Right lobe of liver (tissue), 6 donors: ENCODE data around the gene SMKR1. TPM values are rescaled to one million over a fixed set of nuclear protein-coding genes. Genes with fewer than 3 reads are reported as not detected.

Source experiments
- ATAC-seq, 4 donors: fragments of 200-7000 bp; cut with Tn5 transposase; one replicate each; pipeline ENCODE4 v1.9.1; 2020; ENCODE audit warnings: mild to moderate bottlenecking in 4 of 4, moderate library complexity in 4 of 4
- DNase-seq, 3 donors: peaks; one replicate each; pipeline ENCODE4 v3.0.0-alpha.2; 2020
- H3K27ac ChIP-seq, 3 donors: fragments of 200-600 bp; one replicate each; pipeline ENCODE4 v1.8.0; 2022
- H3K27me3 ChIP-seq, 2 donors: fragments of 200-600 bp; one replicate each; pipeline ENCODE4 v1.8.0; 2022
- H3K36me3 ChIP-seq, 4 donors: fragments of 200-600 bp; sonication (generic) in 1 of 4; one replicate each; pipeline versions ENCODE4 v1.5.1 to v1.8.0; 2017 to 2022; ENCODE audit warnings: control low read depth in 1 of 4
- H3K4me1 ChIP-seq, 4 donors: fragments of 200-600 bp; sonication (generic) in 1 of 4; one replicate each; pipeline versions ENCODE4 v1.5.1 to v1.8.0; 2017 to 2022; ENCODE audit warnings: control low read depth in 1 of 4
- H3K4me3 ChIP-seq, 3 donors: fragments of 200-600 bp; one replicate each; pipeline ENCODE4 v1.8.0; 2022
- H3K9me3 ChIP-seq, 4 donors: fragments of 200-600 bp; sonication (generic) in 1 of 4; one replicate each; pipeline versions ENCODE4 v1.5.1 to v1.8.0; 2017 to 2022; ENCODE audit warnings: control low read depth in 1 of 4
- CTCF ChIP-seq, 4 donors: fragments of 200-600 bp in 3 of 4; fragments of 450-650 bp in 1 of 4; IDR thresholded peaks; one replicate each; pipeline versions ENCODE4 v1.5.1 to v1.8.0; 2016 to 2022; ENCODE audit warnings: antibody characterized with exemption in 4 of 4, mild to moderate bottlenecking in 2 of 4
- POLR2A ChIP-seq: fragments of 450-650 bp; IDR thresholded peaks from one replicate; pipeline ENCODE4 v1.6.1; 2017; ENCODE audit warnings: antibody characterized with exemption, mild to moderate bottlenecking
- WGBS: methylation state at CpG from one replicate; pipeline ENCODE4 v1.1.6; 2018; ENCODE audit warnings: low coverage, low lambda C conversion rate; ENCODE audit not compliant: insufficient coverage; ENCODE audit errors: missing lambda C conversion rate; 5-methylcytosine and 5-hydroxymethylcytosine counted together
- intact Hi-C, 2 donors: fragments of 100-400 bp; cut with DNase I; formaldehyde crosslinking; loops; one replicate each; pipeline versions ENCODE4 v1.11.2 to v1.14.1; 2022
- total RNA-seq, 6 experiments: library from RNA; depleted of rRNA in 2 of 6; stranded (reverse); fragments of >200 nt in 2 of 6; fragmentation: NEBNext Ultra II Directional in 3 of 6; extraction: Animal tissue kit (Norgen Biotek cat#: 25700) in 3 of 6; gene quantifications; one replicate each; pipeline versions ENCODE4 v1.1.0 to v1.2.4, GENCODE V29; 2016 to 2023
- donor health status: DM: no; HTN: yes; CAD: no.
- donor health status: DM: no; HTN: no; CAD: no.
- donor health status: DM: no; HTN: no; CAD: no.
- donor health status: DM: no; HTN: yes; CAD: no.
- donor health status: DM: no; HTN: yes; CAD: no.

SMKR1 gene
- total RNA-seq, 6 experiments from 2014 or later = not detected

- TF ChIP-seq POLR2A (no peak), CTCF (IDR thresholded peaks at IDR 0.05) (no peak)
- Histone ChIP-seq H3K4me1 (no peaks in the 10 kb centered on the region), H3K9me3 (no peaks in the 10 kb centered on the region), H3K27ac (no peak overlapping the region), H3K36me3 (no peaks in the 10 kb centered on the region), H3K27me3 (no peaks in the 10 kb centered on the region), H3K4me3 (no peak overlapping the region)
- ATAC-seq (no peak), DNase-seq (no peak)
- 63% methylated on average over 8 of the region's 8 CpGs for WGBS
- intact Hi-C loops = no loop called here
These were observed 9.9 kb downstream of the SMKR1 start for GRCh38 chr7:129512192-129512591.

- TF ChIP-seq CTCF (IDR thresholded peaks at IDR 0.05) = no peak
- TF ChIP-seq POLR2A = no peak
- H3K36me3 ChIP-seq = no peaks in the 10 kb centered on the region
- no peaks in the 10 kb centered on the region for H3K27me3 ChIP-seq
- intact Hi-C loops = no loop called here
- H3K4me1 ChIP-seq = no peaks in the 10 kb centered on the region
- H3K4me3 ChIP-seq = no peak overlapping the region
- 86% methylated on average over 10 of the region's 10 CpGs for WGBS
- no peak for DNase-seq
- no peaks in the 10 kb centered on the region for H3K9me3 ChIP-seq
- H3K27ac ChIP-seq = no peak overlapping the region
- ATAC-seq = no peak
These were observed 11.2 kb downstream of the SMKR1 start for GRCh38 chr7:129513546-129513945.

GRCh38 chr7:129514683-129515082, 12.4 kb downstream of the SMKR1 start:
- ATAC-seq (no peak), DNase-seq (no peak)
- no peak for TF ChIP-seq CTCF (IDR thresholded peaks at IDR 0.05)
- TF ChIP-seq POLR2A = no peak
- H3K9me3 ChIP-seq = no peaks in the 10 kb centered on the region
- no peak overlapping the region for H3K27ac ChIP-seq
- no peaks in the 10 kb centered on the region for H3K27me3 ChIP-seq
- intact Hi-C loops = no loop called here
- no peaks in the 10 kb centered on the region for H3K36me3 ChIP-seq
- no peaks in the 10 kb centered on the region for H3K4me1 ChIP-seq
- H3K4me3 ChIP-seq = no peak overlapping the region
- WGBS = 43% methylated on average over 2 of the region's 4 CpGs

GRCh38 chr7:129515381-129515780, 13.1 kb downstream of the SMKR1 start:
- TF ChIP-seq POLR2A (no peak), CTCF (IDR thresholded peaks at IDR 0.05) (no peak)
- no peaks in the 10 kb centered on the region for H3K27me3 ChIP-seq
- no peaks in the 10 kb centered on the region for H3K4me1 ChIP-seq
- DNase-seq = no peak
- no peak overlapping the region for H3K27ac ChIP-seq
- no peaks in the 10 kb centered on the region for H3K9me3 ChIP-seq
- intact Hi-C loops = no loop called here
- WGBS = 67% methylated on average over 3 of the region's 4 CpGs
- H3K4me3 ChIP-seq = no peak overlapping the region
- no peak for ATAC-seq
- no peaks in the 10 kb centered on the region for H3K36me3 ChIP-seq

- H3K4me1 ChIP-seq = no peaks in the 10 kb centered on the region
- ATAC-seq (no peak), DNase-seq (no peak)
- H3K36me3 ChIP-seq = no peaks in the 10 kb centered on the region
- intact Hi-C loops = no loop called here
- WGBS = 66% methylated on average over 6 of the region's 6 CpGs
- TF ChIP-seq CTCF (IDR thresholded peaks at IDR 0.05) (no peak), POLR2A (no peak)
- H3K27me3 ChIP-seq = no peaks in the 10 kb centered on the region
- H3K27ac ChIP-seq = no peak overlapping the region
- H3K9me3 ChIP-seq = no peaks in the 10 kb centered on the region
- H3K4me3 ChIP-seq = no peak overlapping the region
These were observed 15.6 kb downstream of the SMKR1 start for GRCh38 chr7:129517931-129518330.
